Measurements from ENCODE around the gene CELF1.

DNA sequence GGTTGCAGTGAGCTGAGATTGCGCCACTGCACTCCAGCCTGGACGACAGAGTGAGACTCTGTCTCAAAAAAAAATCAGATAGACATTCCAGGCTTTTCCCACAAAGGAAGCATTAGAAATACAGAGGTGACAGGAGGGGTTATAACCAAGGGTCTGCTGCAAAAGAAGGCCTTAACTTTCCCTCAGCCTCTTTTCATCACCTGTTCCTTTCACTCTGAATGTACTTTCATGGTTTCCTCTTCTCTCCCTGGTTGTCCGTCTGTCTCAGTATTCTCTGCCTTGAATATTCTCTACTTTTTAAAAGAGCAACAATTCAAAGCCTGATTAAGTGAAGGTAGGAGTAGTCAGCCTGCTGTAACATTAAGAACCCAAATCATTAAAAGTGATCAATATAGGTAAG is 50.2 kb downstream of the CELF1 start:
- no peak for TF ChIP-seq CTCF (IDR thresholded peaks at IDR 0.05)
- no peak for TF ChIP-seq ZFX (IDR thresholded peaks at IDR 0.05; ENCODE audit: borderline replicate concordance)

All from 22Rv1 (cell line).